Islet of Langerhans (tissue), 1 donor: ENCODE measurements around the gene STARD10.

ENCODE experiments used
- FAIRE-seq: peaks from one replicate; lab custom pipeline; 2011; peaks lifted over from hg19 to GRCh38; lab: Jason Lieb, UNC

STARD10 gene

GRCh38 chr11:72763823-72764222 lies 30.0 kb downstream of the STARD10 start:
- FAIRE-seq: no peak

DNA sequence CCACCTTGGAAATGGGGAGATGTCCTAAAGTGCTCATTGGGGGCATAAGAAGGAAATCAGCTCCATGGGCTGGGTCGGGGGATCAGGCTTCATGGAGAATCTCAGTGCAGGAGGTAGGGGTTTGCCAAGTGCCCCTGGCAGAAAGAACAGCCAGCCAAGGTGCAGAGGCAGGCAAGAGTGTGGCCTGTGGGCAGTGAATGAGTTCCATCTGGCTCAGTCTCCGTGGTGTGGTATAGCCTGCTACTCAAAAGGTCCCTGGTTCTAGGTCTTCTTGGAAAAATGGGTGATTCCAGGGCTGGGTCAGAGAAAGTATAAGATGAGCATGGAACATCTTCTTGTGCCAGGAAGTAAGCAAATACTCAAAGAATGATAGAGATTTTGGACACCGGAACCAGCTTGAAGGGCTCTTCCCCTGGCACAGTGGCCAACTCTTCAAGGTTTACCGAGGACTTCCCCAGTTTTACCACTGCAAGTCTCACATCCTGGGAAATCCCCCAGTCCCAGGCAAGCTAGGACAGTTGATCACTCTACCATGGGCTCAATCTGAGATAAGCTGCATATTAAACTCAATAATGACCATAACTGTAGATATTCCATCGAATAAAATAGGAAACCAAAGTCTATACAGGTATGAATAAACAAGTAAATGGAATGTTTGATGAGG lies 31.1 kb downstream of the STARD10 start:
- FAIRE-seq: no peak

GRCh38 chr11:72760539-72761405 lies 33.1 kb downstream of the STARD10 start:
- no peak for FAIRE-seq

DNA sequence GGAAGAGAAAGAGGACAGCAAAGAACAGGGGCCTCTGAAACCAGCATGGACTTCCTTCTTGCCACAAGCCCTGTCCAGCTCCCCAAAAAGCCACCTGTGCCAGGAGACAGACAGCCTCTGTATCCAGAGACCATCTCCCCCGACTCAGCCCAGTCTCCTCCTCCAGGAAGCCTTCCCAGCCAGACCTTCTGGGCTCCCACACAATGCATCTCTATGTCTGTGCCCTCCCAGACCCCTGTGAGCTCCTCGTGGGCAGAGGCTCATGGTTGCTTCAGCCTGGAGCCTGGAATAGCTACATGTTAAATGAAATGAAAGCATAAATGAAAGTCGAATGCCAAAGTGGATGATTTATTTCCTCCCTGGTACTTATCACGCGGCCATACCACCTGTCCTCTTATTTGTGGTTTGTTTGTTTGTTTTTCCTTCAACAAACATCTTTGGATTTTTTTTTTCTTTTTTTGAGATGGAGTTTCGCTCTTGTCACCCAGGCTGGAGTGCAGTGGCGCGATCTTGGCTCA lies 34.3 kb downstream of the STARD10 start:
- no peak for FAIRE-seq

- FAIRE-seq: no peak
These were observed 35.0 kb downstream of the STARD10 start for GRCh38 chr11:72758690-72759389.

DNA sequence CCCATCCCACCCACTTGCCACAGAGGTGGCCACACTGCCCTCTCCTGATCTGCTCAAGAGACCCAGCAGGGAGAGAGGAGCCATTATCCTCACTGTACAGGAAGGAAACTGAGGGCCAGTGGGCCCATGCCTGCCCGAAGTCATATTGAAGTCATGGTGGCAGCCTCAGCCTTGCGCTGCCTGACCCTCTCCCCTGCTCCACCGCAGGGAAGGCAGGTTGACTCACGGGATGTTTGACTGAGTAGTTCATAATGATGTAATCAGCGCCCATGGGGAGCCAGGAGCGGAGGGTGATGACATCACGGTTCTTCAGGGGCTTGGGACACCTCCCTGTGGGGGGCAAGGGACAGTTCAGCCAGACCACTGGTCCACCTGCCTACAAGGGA lies 35.5 kb downstream of the STARD10 start:
- no peak for FAIRE-seq

GRCh38 chr11:72755713-72756285 lies 38.0 kb downstream of the STARD10 start:
- no peak for FAIRE-seq

DNA sequence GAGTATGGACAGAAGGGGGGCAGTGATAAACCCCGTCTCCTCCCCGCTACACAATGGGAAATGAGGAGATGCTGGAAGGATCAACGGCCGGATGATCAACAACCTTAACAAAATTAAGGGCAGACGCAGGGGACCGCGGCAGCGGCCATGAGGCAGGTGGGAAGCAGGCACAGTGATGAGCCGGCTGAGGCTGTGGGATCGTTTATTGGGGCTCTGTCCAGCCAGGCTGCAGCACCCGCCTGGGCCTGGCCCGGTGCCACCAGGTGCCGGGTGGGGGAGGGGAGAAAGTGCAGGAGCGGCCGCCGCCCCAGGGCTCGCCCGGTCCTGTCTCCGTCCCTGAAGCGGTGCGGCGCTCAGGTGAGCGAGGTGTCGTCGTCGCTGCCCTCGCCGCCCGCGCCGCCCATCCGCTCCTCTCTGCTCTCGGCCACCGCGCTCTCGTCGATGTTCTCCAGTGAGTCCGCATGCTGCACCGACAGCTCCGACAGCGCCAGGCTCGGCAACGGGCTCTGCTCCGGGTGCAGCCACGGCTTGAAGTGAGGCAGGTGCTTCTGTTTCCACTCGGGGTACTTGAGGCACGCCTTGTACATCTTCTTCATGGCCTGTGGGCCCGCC lies 39.2 kb downstream of the STARD10 start:
- no peak for FAIRE-seq

DNA sequence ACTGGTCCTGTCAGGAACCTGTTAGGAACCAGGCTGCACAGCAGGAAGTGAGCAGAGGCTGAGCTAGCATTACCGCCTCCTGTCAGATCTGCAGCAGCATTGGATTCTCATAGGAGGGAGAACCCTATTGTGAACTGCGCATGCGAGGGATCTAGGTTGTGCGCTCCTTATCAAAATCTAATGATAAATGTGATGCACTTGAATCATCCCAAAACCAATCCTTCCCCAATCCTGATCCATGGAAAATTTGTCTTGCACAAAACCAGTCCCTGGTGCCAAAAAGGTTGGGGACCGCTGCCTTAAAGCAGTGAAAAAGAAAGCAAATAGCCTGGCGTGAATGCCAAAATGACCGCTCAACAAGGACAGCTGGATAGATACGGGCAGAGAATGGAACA lies 39.7 kb downstream of the STARD10 start:
- FAIRE-seq: no peak

- FAIRE-seq: no peak
These were observed 40.3 kb downstream of the STARD10 start for GRCh38 chr11:72753341-72754148.

DNA sequence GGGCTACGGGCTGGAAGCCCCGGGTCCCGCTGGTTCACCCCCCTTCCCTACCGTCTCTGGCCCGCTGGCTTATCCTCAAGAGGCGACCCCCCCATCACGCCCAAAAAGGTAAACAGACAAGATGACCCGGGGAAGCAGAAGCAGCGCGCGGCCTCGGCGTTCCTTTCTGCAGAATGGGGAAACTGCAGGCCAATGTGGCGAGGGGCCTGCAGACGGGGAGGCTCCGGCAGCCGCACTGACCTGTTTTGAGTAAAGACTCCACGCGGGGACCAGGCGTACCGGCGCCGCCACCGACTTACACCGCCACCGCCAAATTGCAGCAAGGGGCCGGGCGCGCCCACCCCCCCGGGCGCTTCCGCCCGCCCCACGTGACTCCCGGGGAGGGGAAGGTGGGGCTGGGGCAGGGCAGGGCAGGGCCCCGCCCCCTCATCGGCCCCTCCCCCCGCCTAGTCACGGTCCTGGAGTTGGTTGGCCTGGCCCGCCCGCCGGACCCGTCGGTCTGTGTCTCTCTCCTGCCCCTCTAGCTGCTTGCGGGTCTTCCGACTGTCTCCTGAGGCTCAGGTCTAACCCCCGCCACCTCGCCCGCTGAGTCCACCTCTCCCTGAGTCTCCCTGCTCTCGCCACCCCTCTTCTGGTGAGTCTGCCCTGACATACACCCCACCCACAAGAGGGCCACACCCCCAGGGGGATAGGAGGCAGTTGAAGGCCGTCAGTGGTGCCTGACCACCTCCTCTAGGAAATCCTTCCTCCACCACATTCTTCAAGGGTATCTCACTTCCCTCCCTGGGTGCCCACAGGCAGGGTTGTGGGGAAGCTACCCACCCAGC lies 41.5 kb downstream of the STARD10 start, which contains the start of gene ARAP1:
TSS of gene ARAP1 (minus strand) at position 321 of the 827 bp plus-strand sequence. CDS start 25,280 bp downstream, outside the sequence.
- no peak for FAIRE-seq

GRCh38 chr11:72751116-72752087 lies 42.4 kb downstream of the STARD10 start:
- FAIRE-seq: no peak

DNA sequence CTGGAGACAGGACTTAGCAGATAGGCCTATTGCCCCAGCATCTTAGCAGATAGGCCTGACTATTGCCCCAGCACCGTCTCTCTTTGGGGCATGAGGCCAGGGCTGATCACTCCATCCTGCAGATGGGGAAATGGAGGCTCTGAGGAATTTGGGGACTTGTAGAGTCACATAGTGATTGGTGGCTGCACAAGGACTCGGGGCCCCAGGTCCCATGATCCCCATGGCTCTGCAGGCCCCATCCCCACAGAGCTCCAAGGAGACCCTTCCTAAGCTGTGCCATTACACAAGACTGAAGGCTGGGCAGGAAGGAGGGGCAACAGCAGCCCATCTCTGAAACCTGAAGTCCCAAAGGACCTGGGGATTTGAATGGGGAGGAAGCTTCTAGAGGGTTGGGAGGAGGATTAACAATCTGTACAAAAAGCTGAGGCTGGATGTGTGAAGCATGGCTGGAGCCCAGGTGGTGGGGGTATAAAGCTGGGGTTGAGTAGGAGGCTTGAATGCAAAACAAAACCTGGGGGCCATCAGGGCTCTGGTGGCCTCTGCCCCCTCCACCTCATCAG lies 43.2 kb downstream of the STARD10 start:
- FAIRE-seq: no peak

GRCh38 chr11:72750086-72750485 lies 43.8 kb downstream of the STARD10 start:
- no peak for FAIRE-seq

- FAIRE-seq: no peak
These were observed 46.5 kb downstream of the STARD10 start for GRCh38 chr11:72747289-72747855.

GRCh38 chr11:72746821-72747220 lies 47.0 kb downstream of the STARD10 start:
- no peak for FAIRE-seq

DNA sequence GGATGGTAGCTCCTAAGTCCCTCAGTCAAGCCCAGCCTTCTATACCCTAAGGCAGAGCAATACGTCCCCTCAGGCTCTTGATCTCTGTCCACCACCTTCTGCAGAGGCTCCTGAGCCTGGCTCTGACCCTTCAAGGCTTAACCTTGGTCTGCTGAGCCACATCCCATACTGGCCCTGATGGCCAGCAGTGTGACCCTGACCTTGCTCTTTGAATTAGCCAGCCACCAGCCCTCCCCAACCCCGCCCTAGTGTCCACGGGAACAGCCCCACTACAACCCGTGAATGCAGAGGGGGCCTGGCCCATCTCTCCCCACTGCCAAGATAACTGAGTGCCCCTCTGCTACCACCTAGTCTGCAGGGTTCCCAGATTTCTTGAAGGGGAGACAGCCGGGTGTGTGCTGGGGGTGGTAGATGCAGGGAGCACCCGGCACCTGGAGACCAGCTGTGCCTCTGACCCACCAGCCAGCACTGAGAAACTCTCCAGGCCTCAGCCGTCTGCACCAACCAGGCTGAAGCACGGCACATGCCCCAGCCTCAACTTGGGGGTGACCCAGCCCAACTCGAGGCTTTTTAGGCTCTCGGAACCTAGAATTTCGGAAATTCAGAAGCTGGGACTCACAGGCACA lies 47.8 kb downstream of the STARD10 start:
- no peak for FAIRE-seq

DNA sequence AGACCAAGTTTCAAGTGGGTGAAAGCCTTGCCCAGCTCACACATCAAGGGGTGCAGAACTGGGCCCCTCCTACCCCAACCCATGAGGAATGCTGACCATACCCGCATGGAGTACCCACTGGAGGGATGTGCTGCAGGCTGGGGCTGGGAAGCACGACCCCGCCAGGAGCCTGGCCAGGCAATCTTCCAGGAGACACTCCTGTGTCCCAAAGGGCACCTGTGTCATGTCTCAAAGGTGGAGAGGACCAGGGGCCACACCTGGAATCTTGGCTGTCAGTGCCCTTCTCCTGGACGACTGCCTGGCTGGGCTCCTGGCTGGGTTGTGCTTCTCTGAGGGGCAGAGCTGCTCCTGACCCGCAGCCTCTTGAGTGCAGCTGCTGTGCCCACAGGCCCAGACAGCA lies 48.3 kb downstream of the STARD10 start:
- FAIRE-seq: no peak
